Measurements from ENCODE around the gene STAG1. TPM values are rescaled to one million over a fixed set of nuclear protein-coding genes. Genes with fewer than 3 reads are reported as not detected.

Gene STAG1
- total and polyA plus RNA-seq, 9 of the 15 experiments (the other 6 are each of a cell fraction or from before 2014, with no cell fraction given): 2.7 to 17.7 (median 8.8) TPM

GRCh38 chr3:136690599-136690998 lies 61.6 kb downstream of the STAG1 start (continued):
- 0 out of 4 replicates have a peak, but pooled peaks of 1 of the 2 experiments have one; percentile 34 for TF ChIP-seq FOXK2 (conservative IDR thresholded peaks at IDR 0.05 in 1 of 2, IDR thresholded peaks at IDR 0.05 in 1 of 2; ENCODE audit: low read depth in 2 of 2)

DNA sequence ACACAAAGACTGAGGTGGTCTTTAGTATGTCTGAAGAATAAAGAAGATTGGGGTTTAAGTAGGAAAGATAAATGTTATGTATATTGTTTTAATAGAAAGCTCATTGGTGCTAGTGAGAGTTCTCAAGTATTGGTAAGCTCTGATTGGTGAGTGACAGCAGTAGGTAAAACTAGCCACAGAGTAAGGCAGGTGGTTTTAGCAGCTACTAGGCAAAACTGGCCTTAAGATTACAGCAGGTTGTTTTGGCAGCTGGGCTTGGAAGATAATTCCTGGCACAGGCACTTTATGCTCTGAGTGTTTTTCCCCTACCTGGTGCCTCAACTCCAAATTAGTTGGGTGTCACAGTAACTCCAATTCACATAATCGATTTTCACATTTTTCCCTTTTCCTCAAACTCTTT lies 66.3 kb downstream of the STAG1 start:
- Histone ChIP-seq H3K4me2 (ENCODE audit: insufficient read depth, low read length) (no peak overlapping the region; the same call in 1 of the 2 replicates), H3K9ac (ENCODE audit: insufficient read depth in 1 of 2, low read depth in 2 of 2, low read length in 2 of 2) (no peak overlapping the region), H3K27ac (ENCODE audit: extremely low read depth, low read depth, low read length) (no peak overlapping the region), H3K79me2 (ENCODE audit: control insufficient read depth, insufficient read depth, low read length) (peaks cover 19% of the 10 kb centered on the region), H3K36me3 (ENCODE audit: control insufficient read depth, insufficient read depth, low read length) (no peaks in the 10 kb centered on the region), H3K9me3 (replicated peaks; ENCODE audit: control insufficient read depth, insufficient read depth, low read depth, low read length) (no peaks in the 10 kb centered on the region), H4K20me1 (replicated peaks; ENCODE audit: control insufficient read depth, insufficient read depth, low read length) (no peaks in the 10 kb centered on the region), H3K4me1 (replicated peaks in 1 of 2; ENCODE audit: control insufficient read depth in 2 of 2, insufficient read depth in 2 of 2, low read length in 2 of 2) (peaks cover under 1 to 2% of the 10 kb centered on the region in 2 experiments; a peak in 3 of 5 replicates), H2AFZ (ENCODE audit: low read depth, low read length) (no peak overlapping the region), H3K9me1 (ENCODE audit: control insufficient read depth, insufficient read depth, low read length) (no peaks in the 10 kb centered on the region), H3K27me3 (ENCODE audit: control insufficient read depth in 2 of 2, insufficient read depth in 2 of 2, low read length in 2 of 2) (no peaks in the 10 kb centered on the region), H3K4me3 (no peak overlapping the region)
- 38% methylated on average over 1 of the region's 1 CpG for WGBS (ENCODE audit: insufficient coverage, low coverage, missing lambda C conversion rate)
- no peak for FAIRE-seq
- peak; percentile 72 for ATAC-seq
- CTCF ChIA-PET (ENCODE audit: low intra/inter-chr PET ratio): no interaction called here
- POLR2A ChIA-PET: no interaction called here
- peak in 1 of 4 experiments; percentile 18 for DNase-seq (ENCODE audit: extremely low read depth in 1 of 4, low spot score in 3 of 4)
- BruUV-seq (replicated peaks): no TSS peak
- intact Hi-C loops (cut with micrococcal nuclease) (no loop called here), in situ Hi-C loops (cut with MboI) (no loop called here)
- TF ChIP-seq TRIM24 (IDR thresholded peaks at IDR 0.05) (peak; percentile 22 to 46; a peak in 2 of 4 replicates), EP300 (IDR thresholded peaks at IDR 0.05; ENCODE audit: low read length) (0 out of 2 replicates have a peak, but pooled peaks have one; percentile 8), CXXC5 (CRISPR knock-in tag; IDR thresholded peaks at IDR 0.05) (no peak), POU5F1 (IDR thresholded peaks at IDR 0.05; ENCODE audit: borderline replicate concordance, low read depth, low read length, partially characterized antibody) (no peak), TEAD4 (IDR thresholded peaks at IDR 0.05; ENCODE audit: low read length) (peak; percentile 26; the same call in 1 of the 2 replicates), TEAD4 (CRISPR knock-in tag; IDR thresholded peaks at IDR 0.05; ENCODE audit: borderline replicate concordance) (no peak), TAL1 (IDR thresholded peaks at IDR 0.05) (peak; percentile 58), SIRT6 (IDR thresholded peaks at IDR 0.05; ENCODE audit: low read depth, low read length) (no peak), ARID1B (IDR thresholded peaks at IDR 0.05) (peak; percentile 48; the same call in 1 of the 2 replicates), TCF3 (CRISPR knock-in tag; IDR thresholded peaks at IDR 0.05) (peak; percentile 46; the same call in 1 of the 2 replicates), ZFP36 (IDR thresholded peaks at IDR 0.05; ENCODE audit: low read depth, low read length, partially characterized antibody) (peak; percentile 91), CBFA2T3 (IDR thresholded peaks at IDR 0.05) (peak; percentile 56)
- TF ChIP-seq, protein P1, sequence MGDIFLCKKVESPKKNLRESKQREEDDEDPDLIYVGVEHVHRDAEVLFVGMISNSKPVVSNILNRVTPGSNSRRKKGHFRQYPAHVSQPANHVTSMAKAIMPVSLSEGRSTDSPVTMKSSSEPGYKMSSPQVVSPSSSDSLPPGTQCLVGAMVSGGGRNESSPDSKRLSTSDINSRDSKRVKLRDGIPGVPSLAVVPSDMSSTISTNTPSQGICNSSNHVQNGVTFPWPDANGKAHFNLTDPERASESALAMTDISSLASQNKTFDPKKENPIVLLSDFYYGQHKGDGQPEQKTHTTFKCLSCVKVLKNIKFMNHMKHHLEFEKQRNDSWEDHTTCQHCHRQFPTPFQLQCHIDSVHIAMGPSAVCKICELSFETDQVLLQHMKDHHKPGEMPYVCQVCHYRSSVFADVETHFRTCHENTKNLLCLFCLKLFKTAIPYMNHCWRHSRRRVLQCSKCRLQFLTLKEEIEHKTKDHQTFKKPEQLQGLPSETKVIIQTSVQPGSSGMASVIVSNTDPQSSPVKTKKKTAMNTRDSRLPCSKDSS (IDR thresholded peaks at IDR 0.05; ENCODE audit: low read depth, partially characterized antibody): peak; percentile 70

All from K562 (cell line).